SK-N-SH (cell line): ENCODE data around the gene STH.

Experiments used
- CHD2 ChIP-seq: fragments of 150-350 bp; IDR thresholded peaks from 2 replicates; pipeline ENCODE4 v1.6.1; 2018; ENCODE audit warnings: low read length; ENCODE audit not compliant: partially characterized antibody
- FOSL2 ChIP-seq: IDR thresholded peaks from 2 replicates; pipeline ENCODE4 v1.4.0; 2012; ENCODE audit warnings: low read depth, mild to moderate bottlenecking, moderate library complexity, borderline replicate concordance
- POLR2AphosphoS5 ChIP-seq: IDR thresholded peaks from 2 replicates; pipeline ENCODE4 v1.6.1; 2012; ENCODE audit warnings: low read depth, low read length
- SMC3 ChIP-seq: IDR thresholded peaks from 2 replicates; pipeline ENCODE4 v1.6.1; 2012; ENCODE audit warnings: low read depth, low read length, improper control_type of control experiment
- TAF1 ChIP-seq: IDR thresholded peaks from 2 replicates; pipeline ENCODE4 v1.6.1; 2012; ENCODE audit warnings: low read depth, mild to moderate bottlenecking, low read length, moderate library complexity, borderline replicate concordance
- TF ChIP-seq, protein P1 (sequence below): fragments of 200-600 bp; sonication (generic); IDR thresholded peaks from 2 replicates; pipeline ENCODE4 v1.6.1; 2017; ENCODE audit warnings: antibody characterized with exemption, mild to moderate bottlenecking, moderate library complexity

GRCh38 chr17:45975640-45976295 lies 23.3 kb upstream of the STH start:
- TF ChIP-seq POLR2AphosphoS5 (no peak), TAF1 (no peak), CHD2 (no peak), SMC3 (no peak), FOSL2 (no peak)
- TF ChIP-seq, protein P1, sequence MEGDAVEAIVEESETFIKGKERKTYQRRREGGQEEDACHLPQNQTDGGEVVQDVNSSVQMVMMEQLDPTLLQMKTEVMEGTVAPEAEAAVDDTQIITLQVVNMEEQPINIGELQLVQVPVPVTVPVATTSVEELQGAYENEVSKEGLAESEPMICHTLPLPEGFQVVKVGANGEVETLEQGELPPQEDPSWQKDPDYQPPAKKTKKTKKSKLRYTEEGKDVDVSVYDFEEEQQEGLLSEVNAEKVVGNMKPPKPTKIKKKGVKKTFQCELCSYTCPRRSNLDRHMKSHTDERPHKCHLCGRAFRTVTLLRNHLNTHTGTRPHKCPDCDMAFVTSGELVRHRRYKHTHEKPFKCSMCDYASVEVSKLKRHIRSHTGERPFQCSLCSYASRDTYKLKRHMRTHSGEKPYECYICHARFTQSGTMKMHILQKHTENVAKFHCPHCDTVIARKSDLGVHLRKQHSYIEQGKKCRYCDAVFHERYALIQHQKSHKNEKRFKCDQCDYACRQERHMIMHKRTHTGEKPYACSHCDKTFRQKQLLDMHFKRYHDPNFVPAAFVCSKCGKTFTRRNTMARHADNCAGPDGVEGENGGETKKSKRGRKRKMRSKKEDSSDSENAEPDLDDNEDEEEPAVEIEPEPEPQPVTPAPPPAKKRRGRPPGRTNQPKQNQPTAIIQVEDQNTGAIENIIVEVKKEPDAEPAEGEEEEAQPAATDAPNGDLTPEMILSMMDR = no peak
